Ishikawa (cell line): ENCODE measurements around the gene DGKI.

Experiments
- EGR1 ChIP-seq: IDR thresholded peaks from 2 replicates; pipeline ENCODE4 v1.6.1; 2012
- EP300 ChIP-seq: IDR thresholded peaks from 2 replicates; pipeline ENCODE4 v1.6.1; 2012; ENCODE audit warnings: borderline replicate concordance
- TAF1 ChIP-seq: IDR thresholded peaks from 2 replicates; pipeline ENCODE4 v1.6.1; 2012; ENCODE audit warnings: low read depth, mild to moderate bottlenecking
- TF ChIP-seq, protein P1 (sequence below): IDR thresholded peaks from 2 replicates; pipeline ENCODE4 v1.6.1; 2012; ENCODE audit warnings: low read depth, mild to moderate bottlenecking
- TF ChIP-seq, protein P2 (sequence below): IDR thresholded peaks from 2 replicates; pipeline ENCODE4 v1.6.1; 2012

DNA sequence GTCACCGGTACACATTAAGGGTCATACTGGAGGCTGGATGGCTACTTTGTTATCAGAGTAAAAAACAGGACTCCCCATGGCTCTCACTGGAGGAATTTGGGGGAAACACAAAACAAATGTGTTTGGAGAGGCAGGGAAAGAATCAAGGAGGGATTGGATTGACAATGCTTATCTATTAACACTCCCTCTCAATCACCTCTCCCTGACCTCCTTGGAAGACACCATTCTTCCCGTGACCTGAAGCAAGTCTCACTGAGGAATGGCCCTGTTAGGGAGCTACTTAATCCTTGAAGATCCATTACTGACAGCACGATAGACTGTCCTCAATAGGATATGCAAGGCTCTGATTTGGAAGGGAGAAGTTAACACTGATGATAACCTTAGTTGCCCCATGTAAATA, 261.2 kb downstream of the DGKI start:
- TF ChIP-seq EGR1 (no peak), TAF1 (no peak), EP300 (no peak)
- TF ChIP-seq, protein P1, sequence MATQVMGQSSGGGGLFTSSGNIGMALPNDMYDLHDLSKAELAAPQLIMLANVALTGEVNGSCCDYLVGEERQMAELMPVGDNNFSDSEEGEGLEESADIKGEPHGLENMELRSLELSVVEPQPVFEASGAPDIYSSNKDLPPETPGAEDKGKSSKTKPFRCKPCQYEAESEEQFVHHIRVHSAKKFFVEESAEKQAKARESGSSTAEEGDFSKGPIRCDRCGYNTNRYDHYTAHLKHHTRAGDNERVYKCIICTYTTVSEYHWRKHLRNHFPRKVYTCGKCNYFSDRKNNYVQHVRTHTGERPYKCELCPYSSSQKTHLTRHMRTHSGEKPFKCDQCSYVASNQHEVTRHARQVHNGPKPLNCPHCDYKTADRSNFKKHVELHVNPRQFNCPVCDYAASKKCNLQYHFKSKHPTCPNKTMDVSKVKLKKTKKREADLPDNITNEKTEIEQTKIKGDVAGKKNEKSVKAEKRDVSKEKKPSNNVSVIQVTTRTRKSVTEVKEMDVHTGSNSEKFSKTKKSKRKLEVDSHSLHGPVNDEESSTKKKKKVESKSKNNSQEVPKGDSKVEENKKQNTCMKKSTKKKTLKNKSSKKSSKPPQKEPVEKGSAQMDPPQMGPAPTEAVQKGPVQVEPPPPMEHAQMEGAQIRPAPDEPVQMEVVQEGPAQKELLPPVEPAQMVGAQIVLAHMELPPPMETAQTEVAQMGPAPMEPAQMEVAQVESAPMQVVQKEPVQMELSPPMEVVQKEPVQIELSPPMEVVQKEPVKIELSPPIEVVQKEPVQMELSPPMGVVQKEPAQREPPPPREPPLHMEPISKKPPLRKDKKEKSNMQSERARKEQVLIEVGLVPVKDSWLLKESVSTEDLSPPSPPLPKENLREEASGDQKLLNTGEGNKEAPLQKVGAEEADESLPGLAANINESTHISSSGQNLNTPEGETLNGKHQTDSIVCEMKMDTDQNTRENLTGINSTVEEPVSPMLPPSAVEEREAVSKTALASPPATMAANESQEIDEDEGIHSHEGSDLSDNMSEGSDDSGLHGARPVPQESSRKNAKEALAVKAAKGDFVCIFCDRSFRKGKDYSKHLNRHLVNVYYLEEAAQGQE = no peak
- TF ChIP-seq, protein P2, sequence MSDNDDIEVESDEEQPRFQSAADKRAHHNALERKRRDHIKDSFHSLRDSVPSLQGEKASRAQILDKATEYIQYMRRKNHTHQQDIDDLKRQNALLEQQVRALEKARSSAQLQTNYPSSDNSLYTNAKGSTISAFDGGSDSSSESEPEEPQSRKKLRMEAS = no peak
